ENCODE measurements around the gene ALG9. TPM values are rescaled to one million over a fixed set of nuclear protein-coding genes. Genes with fewer than 3 reads are reported as not detected.

Gene ALG9
- total RNA-seq, 4 donors from 2014 or later, result 26.2 to 74.3 (median 31.4) TPM

GRCh38 chr11:111911563-111912401, 40.4 kb upstream of the ALG9 start, which contains the start of gene CRYAB:
Gene CRYAB, minus strand, starts transcription at chr11:111911770. Its CDS starts 46 bp downstream, at chr11:111911724.
- H3K27ac ChIP-seq, result peak within 1 kb of the TSS; percentile 93
- WGBS, result 22% methylated on average over 17 of the region's 17 CpGs
- H3K4me1 ChIP-seq, result peaks cover 55% of the 10 kb centered on the region
- peak within 1 kb of the TSS; percentile 61 for H3K4me3 ChIP-seq
- H3K27me3 ChIP-seq, result no peaks in the 10 kb centered on the region
- DNase-seq (ENCODE audit: low spot score in 2 of 2), result peak; percentile 94 to 97
- TF ChIP-seq POLR2AphosphoS5 (IDR thresholded peaks at IDR 0.05) (peak in 2 of 3 donors; percentile 71 to 73), EP300 (IDR thresholded peaks at IDR 0.05) (peak; percentile 75), CTCF (IDR thresholded peaks at IDR 0.05) (no peak), POLR2A (IDR thresholded peaks at IDR 0.05) (peak in 1 of 2 donors; percentile 47)
- peaks cover 5% of the 10 kb centered on the region for H3K36me3 ChIP-seq
- H3K9me3 ChIP-seq, result no peaks in the 10 kb centered on the region

- no peak for DNase-seq (ENCODE audit: low spot score in 2 of 2)
Observed at GRCh38 chr11:111910676-111911562, 39.5 kb upstream of the ALG9 start.

GRCh38 chr11:111909378-111909777, 38.0 kb upstream of the ALG9 start:
- H3K27ac ChIP-seq, result peak overlapping the region; percentile 93
- WGBS, result 45% methylated on average over 5 of the region's 5 CpGs
- peaks cover 5% of the 10 kb centered on the region for H3K36me3 ChIP-seq
- H3K4me1 ChIP-seq, result peaks cover 49% of the 10 kb centered on the region
- H3K9me3 ChIP-seq, result no peaks in the 10 kb centered on the region
- no peaks in the 10 kb centered on the region for H3K27me3 ChIP-seq
- TF ChIP-seq CTCF (IDR thresholded peaks at IDR 0.05) (no peak), POLR2A (IDR thresholded peaks at IDR 0.05) (no peak), POLR2AphosphoS5 (IDR thresholded peaks at IDR 0.05) (no peak), EP300 (IDR thresholded peaks at IDR 0.05) (no peak)
- no peak for DNase-seq (ENCODE audit: low spot score in 2 of 2)
- peak overlapping the region; percentile 61 for H3K4me3 ChIP-seq

More at GRCh38 chr11:111910676-111911562, 39.5 kb upstream of the ALG9 start:
- Histone ChIP-seq H3K27me3 (no peaks in the 10 kb centered on the region), H3K36me3 (peaks cover 5% of the 10 kb centered on the region), H3K4me3 (peak overlapping the region; percentile 61), H3K27ac (peak overlapping the region; percentile 93), H3K4me1 (peaks cover 55% of the 10 kb centered on the region), H3K9me3 (no peaks in the 10 kb centered on the region)
- no peak for TF ChIP-seq CTCF (IDR thresholded peaks at IDR 0.05)
- TF ChIP-seq EP300 (IDR thresholded peaks at IDR 0.05), result no peak
- TF ChIP-seq POLR2AphosphoS5 (IDR thresholded peaks at IDR 0.05), result no peak
- no peak for TF ChIP-seq POLR2A (IDR thresholded peaks at IDR 0.05)
- 33% methylated on average over 9 of the region's 9 CpGs for WGBS

- peaks cover 5% of the 10 kb centered on the region for H3K36me3 ChIP-seq
- no peaks in the 10 kb centered on the region for H3K27me3 ChIP-seq
- TF ChIP-seq EP300 (IDR thresholded peaks at IDR 0.05) (no peak), POLR2AphosphoS5 (IDR thresholded peaks at IDR 0.05) (no peak), CTCF (IDR thresholded peaks at IDR 0.05) (no peak), POLR2A (IDR thresholded peaks at IDR 0.05) (no peak)
- no peak for DNase-seq (ENCODE audit: low spot score in 2 of 2)
- WGBS, result 73% methylated on average over 5 of the region's 5 CpGs
- H3K4me1 ChIP-seq, result peaks cover 45% of the 10 kb centered on the region
- peak overlapping the region; percentile 93 for H3K27ac ChIP-seq
- no peaks in the 10 kb centered on the region for H3K9me3 ChIP-seq
- peak overlapping the region; percentile 61 for H3K4me3 ChIP-seq
Observed at GRCh38 chr11:111908639-111909305, 37.4 kb upstream of the ALG9 start.
